ENCODE data around the gene CD99L2. TPM values are rescaled to one million over a fixed set of nuclear protein-coding genes. Genes with fewer than 3 reads are reported as not detected.

CD99L2 gene
- total RNA-seq, 1 experiment from 2014 or later, result 9.4 TPM

GRCh38 chrX:150767045-150767395, 131.4 kb downstream of the CD99L2 start:
- H3K4me1 Mint-ChIP-seq, result peaks cover 17% of the 10 kb centered on the region
- H3K27ac Mint-ChIP-seq, result no peak overlapping the region
- H3K4me3 Mint-ChIP-seq, result no peak overlapping the region
- ChIA-PET CTCF (interaction anchor here (0.6 to 1.3 kb wide), 6 partner anchors 9 to 827 kb away, joined by 3 to 18 read pairs (median 4); no protein-coding TSS in a partner anchor), POLR2A (no interaction called here)
- H3K36me3 Mint-ChIP-seq, result no peaks in the 10 kb centered on the region
- no peaks in the 10 kb centered on the region for H3K27me3 Mint-ChIP-seq (ENCODE audit: low read depth)
- ATAC-seq (no peak), DNase-seq (ENCODE audit: low spot score) (no peak)
- TF ChIP-seq, protein P1, sequence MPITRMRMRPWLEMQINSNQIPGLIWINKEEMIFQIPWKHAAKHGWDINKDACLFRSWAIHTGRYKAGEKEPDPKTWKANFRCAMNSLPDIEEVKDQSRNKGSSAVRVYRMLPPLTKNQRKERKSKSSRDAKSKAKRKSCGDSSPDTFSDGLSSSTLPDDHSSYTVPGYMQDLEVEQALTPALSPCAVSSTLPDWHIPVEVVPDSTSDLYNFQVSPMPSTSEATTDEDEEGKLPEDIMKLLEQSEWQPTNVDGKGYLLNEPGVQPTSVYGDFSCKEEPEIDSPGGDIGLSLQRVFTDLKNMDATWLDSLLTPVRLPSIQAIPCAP (CRISPR knock-in tag; IDR thresholded peaks at IDR 0.05), result no peak
- no peak for TF ChIP-seq NFYB (CRISPR knock-in tag; conservative IDR thresholded peaks at IDR 0.05; ENCODE audit: low read depth)
- TF ChIP-seq FOXJ3 (CRISPR knock-in tag; IDR thresholded peaks at IDR 0.05; ENCODE audit: borderline replicate concordance), result no peak
- TF ChIP-seq NR3C1 (CRISPR knock-in tag; conservative IDR thresholded peaks at IDR 0.05; ENCODE audit: low read depth), result no peak
- no peak for TF ChIP-seq TCF7 (CRISPR knock-in tag; IDR thresholded peaks at IDR 0.05; ENCODE audit: low read depth)
- no peak for TF ChIP-seq TP53 (CRISPR knock-in tag; IDR thresholded peaks at IDR 0.05)
- no peak for TF ChIP-seq OVOL2 (CRISPR knock-in tag; IDR thresholded peaks at IDR 0.05; ENCODE audit: borderline replicate concordance)
- TF ChIP-seq ZNF671 (CRISPR knock-in tag; IDR thresholded peaks at IDR 0.05), result no peak
- TF ChIP-seq, protein P2, sequence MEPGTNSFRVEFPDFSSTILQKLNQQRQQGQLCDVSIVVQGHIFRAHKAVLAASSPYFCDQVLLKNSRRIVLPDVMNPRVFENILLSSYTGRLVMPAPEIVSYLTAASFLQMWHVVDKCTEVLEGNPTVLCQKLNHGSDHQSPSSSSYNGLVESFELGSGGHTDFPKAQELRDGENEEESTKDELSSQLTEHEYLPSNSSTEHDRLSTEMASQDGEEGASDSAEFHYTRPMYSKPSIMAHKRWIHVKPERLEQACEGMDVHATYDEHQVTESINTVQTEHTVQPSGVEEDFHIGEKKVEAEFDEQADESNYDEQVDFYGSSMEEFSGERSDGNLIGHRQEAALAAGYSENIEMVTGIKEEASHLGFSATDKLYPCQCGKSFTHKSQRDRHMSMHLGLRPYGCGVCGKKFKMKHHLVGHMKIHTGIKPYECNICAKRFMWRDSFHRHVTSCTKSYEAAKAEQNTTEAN (CRISPR knock-in tag; IDR thresholded peaks at IDR 0.05), result no peak
- no peak for TF ChIP-seq GRHL2 (CRISPR knock-in tag; IDR thresholded peaks at IDR 0.05; ENCODE audit: insufficient replicate concordance, severe bottlenecking)
- TF ChIP-seq ZNF219 (CRISPR knock-in tag; IDR thresholded peaks at IDR 0.05; ENCODE audit: borderline replicate concordance), result no peak
- no peak for TF ChIP-seq MLX (CRISPR knock-in tag; IDR thresholded peaks at IDR 0.05)
- TF ChIP-seq, protein P3, sequence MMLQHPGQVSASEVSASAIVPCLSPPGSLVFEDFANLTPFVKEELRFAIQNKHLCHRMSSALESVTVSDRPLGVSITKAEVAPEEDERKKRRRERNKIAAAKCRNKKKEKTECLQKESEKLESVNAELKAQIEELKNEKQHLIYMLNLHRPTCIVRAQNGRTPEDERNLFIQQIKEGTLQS (CRISPR knock-in tag; conservative IDR thresholded peaks at IDR 0.05), result no peak
- TF ChIP-seq, protein P4, sequence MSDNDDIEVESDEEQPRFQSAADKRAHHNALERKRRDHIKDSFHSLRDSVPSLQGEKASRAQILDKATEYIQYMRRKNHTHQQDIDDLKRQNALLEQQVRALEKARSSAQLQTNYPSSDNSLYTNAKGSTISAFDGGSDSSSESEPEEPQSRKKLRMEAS (CRISPR knock-in tag; IDR thresholded peaks at IDR 0.05), result no peak
- TF ChIP-seq TEAD1 (CRISPR knock-in tag; IDR thresholded peaks at IDR 0.05), result no peak
- no peak for TF ChIP-seq ZNF232 (CRISPR knock-in tag; IDR thresholded peaks at IDR 0.05)
- TF ChIP-seq ESRRA (CRISPR knock-in tag; IDR thresholded peaks at IDR 0.05; ENCODE audit: borderline replicate concordance), result no peak
- no peak for TF ChIP-seq CREB1 (CRISPR knock-in tag; IDR thresholded peaks at IDR 0.05)
- H3K9me3 Mint-ChIP-seq, result no peaks in the 10 kb centered on the region

DNA sequence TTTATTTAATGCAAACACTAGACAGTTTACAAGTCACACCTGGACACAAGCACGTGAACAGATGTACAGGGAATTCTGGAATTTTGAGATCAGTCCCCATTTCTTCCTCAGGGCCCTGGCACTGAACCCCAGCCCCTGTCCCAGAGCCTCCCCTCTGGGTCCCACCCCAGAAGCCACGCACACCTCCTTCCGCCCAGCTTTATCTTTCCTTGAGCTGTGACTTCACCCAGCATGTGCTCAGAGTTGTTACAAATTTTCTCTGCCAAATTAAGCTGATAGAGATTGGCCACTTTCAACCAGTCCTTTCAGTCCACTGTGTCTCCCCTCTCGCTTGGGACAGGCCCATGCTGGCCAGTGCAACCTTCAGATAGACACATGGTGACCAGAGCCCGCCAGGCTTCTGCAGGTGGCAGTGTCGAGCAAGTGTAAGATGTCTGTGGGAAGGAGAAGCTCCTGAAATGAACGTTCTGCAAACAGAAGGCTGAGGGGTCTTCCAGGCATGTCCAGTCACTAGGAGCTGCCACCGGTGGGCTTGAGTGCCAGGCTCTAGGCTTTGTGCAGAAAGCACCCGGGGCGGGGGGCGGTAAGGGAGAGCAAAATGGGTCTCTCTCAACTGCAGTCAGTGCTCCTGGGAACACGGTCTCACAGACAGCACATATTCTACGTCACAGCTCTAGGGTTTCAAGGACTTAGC, 132.0 kb downstream of the CD99L2 start:
- no peak for DNase-seq (ENCODE audit: low spot score)
- Mint-ChIP-seq H3K27ac (peak overlapping the region; percentile 83), H3K36me3 (no peaks in the 10 kb centered on the region), H3K27me3 (ENCODE audit: low read depth) (no peaks in the 10 kb centered on the region), H3K4me3 (no peak overlapping the region), H3K4me1 (peaks cover 17% of the 10 kb centered on the region), H3K9me3 (no peaks in the 10 kb centered on the region)
- ATAC-seq, result peak; percentile 38
- CTCF ChIA-PET, result interaction anchor here (0.6 to 1.3 kb wide), 6 partner anchors 10 to 826 kb away, joined by 3 to 18 read pairs (median 4); no protein-coding TSS in a partner anchor
- POLR2A ChIA-PET, result interaction anchor here (0.6 kb wide), 1 partner anchor 18 kb away, joined by 3 read pairs; no protein-coding TSS in a partner anchor
- TF ChIP-seq ZNF232 (CRISPR knock-in tag; IDR thresholded peaks at IDR 0.05), result no peak
- peak; percentile 61; the same call in 1 of the 2 replicates for TF ChIP-seq ZNF121 (CRISPR knock-in tag; IDR thresholded peaks at IDR 0.05)
